Activated gamma-delta T cell treated with Interleukin-2 at 50 U/mL for 16 hours (primary cell): ENCODE measurements around the gene MRPL54.
"Not testable (repeated sequence)": the region's sequence is repeated elsewhere in the genome, so short reads cannot be mapped to it uniquely, and the experiment has no call there.

ENCODE experiments used
- DNase-seq: peaks from one replicate; pipeline ENCODE4 v3.0.0-alpha.2; 2020

MRPL54 gene

DNA sequence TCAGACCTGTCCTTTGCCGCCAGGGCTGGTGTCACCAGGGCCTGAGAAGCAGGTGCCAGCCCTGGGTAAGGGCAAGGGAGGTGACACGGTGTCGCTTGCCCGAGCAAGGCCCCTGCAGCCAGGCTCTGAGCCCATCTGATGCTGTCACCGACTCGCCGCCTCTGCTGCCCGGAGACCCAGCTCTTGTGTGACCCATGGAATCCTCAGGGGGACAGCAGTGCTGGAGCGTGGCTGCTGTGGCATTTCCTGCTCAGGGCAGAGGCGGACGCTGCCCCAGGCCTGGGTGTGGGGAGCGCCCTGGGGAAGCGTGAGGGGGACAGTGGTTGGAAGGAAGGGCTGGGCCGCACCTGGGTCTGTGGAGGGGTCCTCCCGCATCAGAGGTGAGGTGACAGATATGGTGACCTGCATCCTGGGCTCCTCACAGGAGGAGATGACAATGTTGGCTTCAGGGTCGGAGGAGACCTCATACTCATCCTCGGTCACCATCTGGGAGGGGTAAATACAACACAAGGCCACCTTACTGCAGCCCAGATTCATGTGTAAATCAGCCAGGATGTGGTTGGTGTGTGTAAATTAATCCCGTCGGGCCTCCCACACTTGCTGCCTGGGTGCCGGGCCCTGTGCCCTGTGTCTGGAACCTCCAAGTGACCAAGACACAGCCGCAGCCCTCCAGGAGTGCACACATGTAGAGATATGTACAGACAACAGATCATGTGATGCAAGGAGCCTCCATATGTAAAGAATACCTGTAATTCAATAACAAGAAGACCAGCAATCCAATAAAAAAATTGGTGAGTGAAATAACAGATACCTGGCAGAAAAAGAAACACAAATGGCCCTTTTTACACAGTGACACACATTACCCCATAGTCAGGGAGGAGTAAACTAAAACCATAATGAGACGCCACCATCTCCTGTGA is 51.3 kb downstream of the MRPL54 start:
- DNase-seq, result no peak

DNA sequence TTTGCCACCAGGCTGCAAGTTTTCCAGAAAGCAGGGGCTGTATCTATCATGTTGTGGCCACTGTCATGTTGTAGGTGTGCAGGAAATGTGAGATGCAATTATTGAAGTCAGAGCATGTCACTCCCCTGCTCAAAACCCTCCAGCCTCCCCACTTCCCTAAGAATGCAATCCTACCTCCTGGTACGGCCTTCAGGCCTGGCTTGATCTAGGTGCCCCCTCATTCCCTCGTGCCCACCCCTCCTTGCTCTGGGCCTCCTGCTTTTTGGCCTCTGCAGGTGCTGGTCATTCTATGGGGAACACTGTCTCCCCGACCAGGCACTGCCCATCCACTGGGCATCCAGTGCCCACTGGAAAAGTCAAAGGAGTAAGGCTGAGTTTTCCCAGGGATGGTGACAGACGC is 52.2 kb downstream of the MRPL54 start:
- DNase-seq, result no peak

DNA sequence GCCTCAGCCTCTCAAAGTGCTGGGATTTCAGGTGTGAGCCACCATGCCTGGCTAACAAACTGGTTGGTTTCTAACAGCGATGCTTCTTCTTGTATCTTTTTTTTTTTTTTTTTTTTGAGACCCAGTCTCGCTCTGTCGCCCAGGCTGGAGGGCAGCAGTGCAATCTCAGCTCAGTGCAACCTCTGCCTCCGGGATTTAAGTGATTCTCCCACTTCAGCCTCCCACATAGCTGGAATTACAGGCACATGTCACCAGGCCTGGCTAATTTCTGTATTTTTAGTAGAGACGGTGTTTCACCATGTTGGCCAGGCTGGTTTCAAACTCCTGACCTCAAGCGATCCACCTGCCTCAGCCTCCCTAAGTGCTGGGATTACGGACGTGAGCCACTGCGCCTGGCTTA is 53.7 kb downstream of the MRPL54 start:
- DNase-seq, result not testable (repeated sequence)

- no peak for DNase-seq
Measured at GRCh38 chr19:3816566-3817218, 54.2 kb downstream of the MRPL54 start.
